PC-9 (cell line): ENCODE measurements around the gene INSL6.

ENCODE experiments used
- CTCF ChIP-seq: fragments of 200-600 bp; sonication (generic); conservative IDR thresholded peaks from 2 replicates; pipeline ENCODE4 v1.6.1; 2017; ENCODE audit warnings: mixed run types, antibody characterized with exemption, mild to moderate bottlenecking, moderate library complexity
- EZH2 ChIP-seq: fragments of 200-600 bp; sonication (generic); IDR thresholded peaks from 2 replicates; pipeline ENCODE4 v1.8.0; 2017; ENCODE audit warnings: antibody characterized with exemption, low read depth

GRCh38 chr9:5144217-5144616, 41.2 kb downstream of the INSL6 start:
- no peak for TF ChIP-seq CTCF
- TF ChIP-seq EZH2 = no peak
